Parathyroid adenoma (tissue), 2 donors: ENCODE results near the gene DCHS2.
"Not testable (repeated sequence)": the region's sequence is repeated elsewhere in the genome, so short reads cannot be mapped to it uniquely, and the experiment has no call there.

Experiments used
- H2AFZ ChIP-seq: fragments of 300-600 bp; sonication (generic); one replicate; pipeline ENCODE4 v1.7.0; 2017; ENCODE audit warnings: antibody characterized with exemption, mild to moderate bottlenecking
- H3K27ac ChIP-seq: fragments of 300-600 bp; sonication (generic); one replicate; pipeline ENCODE4 v1.7.0; 2017
- H3K27me3 ChIP-seq: fragments of 300-600 bp; sonication (generic); one replicate; pipeline ENCODE4 v1.7.0; 2017; ENCODE audit warnings: low read length; ENCODE audit not compliant: control insufficient read depth, insufficient read depth
- H3K36me3 ChIP-seq: fragments of 300-600 bp; sonication (generic); one replicate; pipeline ENCODE4 v1.7.0; 2017; ENCODE audit warnings: low read length; ENCODE audit not compliant: control insufficient read depth, insufficient read depth
- H3K4me1 ChIP-seq: fragments of 300-600 bp; sonication (generic); one replicate; pipeline ENCODE4 v1.7.0; 2017; ENCODE audit warnings: control low read depth
- H3K4me2 ChIP-seq: fragments of 300-600 bp; sonication (generic); one replicate; pipeline ENCODE4 v1.7.0; 2017; ENCODE audit warnings: low read length
- H3K4me3 ChIP-seq: fragments of 300-600 bp; sonication (generic); one replicate; pipeline ENCODE4 v1.7.0; 2017; ENCODE audit warnings: low read depth, low read length
- H3K79me2 ChIP-seq: fragments of 300-600 bp; sonication (generic); one replicate; pipeline ENCODE4 v1.7.0; 2017; ENCODE audit warnings: control low read depth
- H3K9ac ChIP-seq: fragments of 300-600 bp; sonication (generic); one replicate; pipeline ENCODE4 v1.7.0; 2017; ENCODE audit warnings: mild to moderate bottlenecking
- H3K9me3 ChIP-seq: fragments of 300-600 bp; sonication (generic); one replicate; pipeline ENCODE4 v1.7.0; 2017; ENCODE audit warnings: low read length; ENCODE audit not compliant: control insufficient read depth
- TF ChIP-seq, protein P1 (sequence below): fragments of 300-600 bp; sonication (generic); IDR thresholded peaks from one replicate; pipeline ENCODE4 v1.7.0; 2017; ENCODE audit warnings: antibody characterized with exemption, mild to moderate bottlenecking
- donor health status: primary hyperparathyroidism.

DCHS2 gene

GRCh38 chr4:154230723-154231122 lies 260.9 kb downstream of the DCHS2 start:
- Histone ChIP-seq H3K4me2 (no peak overlapping the region), H3K36me3 (no peaks in the 10 kb centered on the region), H3K4me3 (no peak overlapping the region), H3K4me1 (no peaks in the 10 kb centered on the region), H3K27ac (no peak overlapping the region), H3K9me3 (no peaks in the 10 kb centered on the region), H3K27me3 (no peaks in the 10 kb centered on the region), H3K9ac (no peak overlapping the region), H3K79me2 (no peaks in the 10 kb centered on the region), H2AFZ (no peak overlapping the region)
- TF ChIP-seq, protein P1, sequence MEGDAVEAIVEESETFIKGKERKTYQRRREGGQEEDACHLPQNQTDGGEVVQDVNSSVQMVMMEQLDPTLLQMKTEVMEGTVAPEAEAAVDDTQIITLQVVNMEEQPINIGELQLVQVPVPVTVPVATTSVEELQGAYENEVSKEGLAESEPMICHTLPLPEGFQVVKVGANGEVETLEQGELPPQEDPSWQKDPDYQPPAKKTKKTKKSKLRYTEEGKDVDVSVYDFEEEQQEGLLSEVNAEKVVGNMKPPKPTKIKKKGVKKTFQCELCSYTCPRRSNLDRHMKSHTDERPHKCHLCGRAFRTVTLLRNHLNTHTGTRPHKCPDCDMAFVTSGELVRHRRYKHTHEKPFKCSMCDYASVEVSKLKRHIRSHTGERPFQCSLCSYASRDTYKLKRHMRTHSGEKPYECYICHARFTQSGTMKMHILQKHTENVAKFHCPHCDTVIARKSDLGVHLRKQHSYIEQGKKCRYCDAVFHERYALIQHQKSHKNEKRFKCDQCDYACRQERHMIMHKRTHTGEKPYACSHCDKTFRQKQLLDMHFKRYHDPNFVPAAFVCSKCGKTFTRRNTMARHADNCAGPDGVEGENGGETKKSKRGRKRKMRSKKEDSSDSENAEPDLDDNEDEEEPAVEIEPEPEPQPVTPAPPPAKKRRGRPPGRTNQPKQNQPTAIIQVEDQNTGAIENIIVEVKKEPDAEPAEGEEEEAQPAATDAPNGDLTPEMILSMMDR: no peak

GRCh38 chr4:154230091-154230490 lies 261.5 kb downstream of the DCHS2 start:
- Histone ChIP-seq H3K4me2 (no peak overlapping the region), H3K4me3 (no peak overlapping the region), H3K27ac (no peak overlapping the region), H3K9ac (no peak overlapping the region), H3K4me1 (no peaks in the 10 kb centered on the region), H2AFZ (no peak overlapping the region), H3K36me3 (no peaks in the 10 kb centered on the region), H3K79me2 (no peaks in the 10 kb centered on the region), H3K27me3 (no peaks in the 10 kb centered on the region), H3K9me3 (no peaks in the 10 kb centered on the region)
- TF ChIP-seq, protein P1: no peak

DNA sequence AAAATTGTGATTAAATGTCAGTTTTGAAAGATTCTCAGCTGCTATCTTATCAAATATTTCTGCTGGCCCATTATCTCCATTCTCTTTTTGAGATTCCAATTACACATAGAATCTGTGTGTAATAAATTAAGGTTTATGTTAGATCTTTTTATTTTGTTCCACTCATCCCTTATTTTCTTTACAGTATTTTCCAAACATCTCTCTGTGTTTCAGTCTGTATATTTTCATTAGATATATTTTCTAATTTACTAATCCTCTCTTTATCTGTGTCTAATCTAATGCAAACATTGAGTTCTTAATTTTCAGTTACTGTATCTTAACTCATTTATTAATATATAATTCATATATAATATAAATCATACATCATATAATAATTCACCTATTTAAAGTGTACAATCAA lies 268.7 kb downstream of the DCHS2 start:
- Histone ChIP-seq H3K9me3 (no peaks in the 10 kb centered on the region), H3K27me3 (no peaks in the 10 kb centered on the region), H3K4me2 (no peak overlapping the region), H3K79me2 (no peaks in the 10 kb centered on the region), H3K27ac (no peak overlapping the region), H2AFZ (no peak overlapping the region), H3K4me3 (no peak overlapping the region), H3K9ac (no peak overlapping the region), H3K4me1 (no peaks in the 10 kb centered on the region), H3K36me3 (no peaks in the 10 kb centered on the region)
- TF ChIP-seq, protein P1: no peak

DNA sequence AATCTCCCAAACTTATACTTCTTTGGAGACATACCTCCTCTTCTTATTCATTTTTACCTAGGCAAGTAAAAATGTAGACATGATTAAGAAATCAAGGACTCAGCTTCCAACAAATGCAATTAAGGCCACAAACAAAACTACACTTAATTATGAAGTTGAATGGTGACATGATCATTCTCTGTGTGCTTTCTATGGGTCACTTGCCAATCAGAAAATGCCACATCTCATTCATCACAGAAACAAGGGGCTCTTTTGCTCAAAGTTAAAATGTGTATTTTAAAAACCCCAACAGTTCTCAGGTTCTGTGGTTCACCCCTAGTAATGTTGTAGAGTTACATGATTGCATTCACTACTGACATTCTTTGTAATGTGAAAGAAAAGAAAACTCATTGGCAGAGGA lies 273.5 kb downstream of the DCHS2 start:
- TF ChIP-seq, protein P1: no peak
- Histone ChIP-seq H3K27me3 (no peaks in the 10 kb centered on the region), H3K27ac (no peak overlapping the region), H3K9ac (no peak overlapping the region), H3K36me3 (no peaks in the 10 kb centered on the region), H3K4me2 (no peak overlapping the region), H2AFZ (no peak overlapping the region), H3K9me3 (no peaks in the 10 kb centered on the region), H3K4me3 (no peak overlapping the region), H3K79me2 (no peaks in the 10 kb centered on the region), H3K4me1 (no peaks in the 10 kb centered on the region)

GRCh38 chr4:154217384-154217783 lies 274.2 kb downstream of the DCHS2 start:
- H3K4me3 ChIP-seq, H2AFZ ChIP-seq, H3K79me2 ChIP-seq, H3K9ac ChIP-seq, H3K27me3 ChIP-seq, H3K4me2 ChIP-seq, H3K4me1 ChIP-seq, H3K9me3 ChIP-seq, H3K27ac ChIP-seq, H3K36me3 ChIP-seq: not testable (repeated sequence)
